CD1c-positive myeloid dendritic cell (primary cell): ENCODE results near the gene SNRNP200.
A peak's percentile ranks its signal among the peaks of the same experiment; 100 is the strongest.

Experiments used
- DNase-seq: peaks from one replicate; pipeline ENCODE4 v3.0.0-alpha.2; 2016; ENCODE audit errors: extremely low spot score

Gene SNRNP200

DNA sequence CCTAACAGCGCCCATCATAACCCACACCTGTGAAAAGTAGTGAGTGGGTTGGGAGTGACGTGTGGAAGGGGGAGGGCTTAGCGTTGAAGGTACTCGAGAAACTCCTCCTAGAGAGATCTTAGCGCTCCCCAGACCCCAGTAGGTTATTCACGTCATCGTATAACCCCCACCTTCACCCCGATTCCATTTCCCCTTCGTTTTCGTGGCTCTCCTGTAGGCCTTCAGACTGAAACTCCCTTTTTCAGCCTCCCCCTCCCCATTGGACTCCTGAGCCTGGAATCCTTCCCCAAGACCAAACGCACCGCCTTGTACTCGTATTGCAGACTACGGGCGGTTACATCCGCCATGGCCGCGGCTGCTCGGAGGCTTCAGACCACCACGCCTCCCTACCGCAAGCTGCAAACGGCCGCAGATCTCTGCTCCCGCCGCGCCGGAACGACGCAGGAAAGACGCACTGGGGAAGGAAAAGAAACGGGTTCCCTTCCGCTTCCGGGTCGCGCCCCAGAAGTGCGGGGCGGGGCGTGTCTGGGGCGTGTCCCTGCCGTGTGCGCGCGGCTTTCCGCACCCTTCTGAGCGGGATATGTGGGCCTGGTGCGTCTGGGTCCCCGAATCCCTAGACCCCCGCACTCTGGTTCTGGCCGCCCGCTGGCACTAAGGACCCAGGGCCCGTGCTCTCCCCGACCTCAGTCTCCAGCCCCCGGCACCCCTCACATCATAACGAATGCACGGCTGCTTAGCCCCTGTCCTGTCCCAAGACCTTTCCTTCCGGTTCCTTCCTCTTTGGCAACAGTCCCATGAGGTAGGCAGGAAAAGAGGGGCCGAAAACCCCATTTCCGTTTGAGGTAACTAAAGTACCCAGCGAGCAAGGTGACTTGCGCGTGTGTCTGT is at the start of gene SNRNP200:
Gene SNRNP200 (minus strand): TSS at position 456 of the 888 bp plus-strand sequence. CDS start 109 bp downstream, at position 347.
- DNase-seq: peak; percentile 90

DNA sequence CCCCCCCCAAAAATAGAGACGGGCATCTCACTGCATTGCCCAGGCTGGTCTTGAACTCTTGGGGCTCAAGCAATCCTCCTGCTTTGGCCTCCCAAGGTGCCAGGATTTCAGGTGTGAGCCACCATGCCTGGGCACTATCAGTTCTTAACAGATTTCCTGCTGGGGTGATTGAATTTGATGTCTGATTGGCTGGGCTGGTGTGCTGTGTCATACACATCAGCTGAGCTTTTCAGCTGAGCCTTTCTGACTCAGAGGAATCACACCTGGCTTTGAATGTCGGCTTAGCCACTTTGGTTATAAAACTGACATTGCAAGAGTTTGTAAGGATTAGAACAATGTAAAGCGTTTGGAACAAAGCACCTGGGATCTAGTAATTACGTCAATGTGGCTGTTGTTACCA is 49.1 kb upstream of the SNRNP200 start:
- no peak for DNase-seq

GRCh38 chr2:96353606-96354101 is 48.3 kb upstream of the SNRNP200 start:
- DNase-seq: peak; percentile 75

GRCh38 chr2:96353032-96353561 is 47.8 kb upstream of the SNRNP200 start:
- DNase-seq: peak; percentile 41

DNA sequence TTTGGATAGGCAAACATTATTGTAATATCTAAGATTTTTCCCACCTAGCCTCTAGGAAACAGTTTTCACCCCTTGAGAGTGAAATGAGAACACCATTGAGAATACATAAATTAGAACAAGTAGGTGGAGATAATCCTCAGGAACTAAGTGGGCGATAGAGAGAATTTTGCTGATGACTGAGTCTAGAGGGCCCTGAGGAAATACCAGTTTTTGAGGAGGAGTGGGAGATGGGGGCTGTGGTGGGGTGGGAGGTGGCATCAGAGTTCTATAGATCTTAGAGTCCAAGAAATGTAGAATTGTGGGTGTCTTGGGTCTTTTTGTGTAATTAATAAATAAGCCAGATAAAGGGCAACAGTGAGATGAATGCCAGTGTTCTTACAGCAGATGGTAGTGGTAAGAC is 42.0 kb upstream of the SNRNP200 start:
- DNase-seq: no peak

DNA sequence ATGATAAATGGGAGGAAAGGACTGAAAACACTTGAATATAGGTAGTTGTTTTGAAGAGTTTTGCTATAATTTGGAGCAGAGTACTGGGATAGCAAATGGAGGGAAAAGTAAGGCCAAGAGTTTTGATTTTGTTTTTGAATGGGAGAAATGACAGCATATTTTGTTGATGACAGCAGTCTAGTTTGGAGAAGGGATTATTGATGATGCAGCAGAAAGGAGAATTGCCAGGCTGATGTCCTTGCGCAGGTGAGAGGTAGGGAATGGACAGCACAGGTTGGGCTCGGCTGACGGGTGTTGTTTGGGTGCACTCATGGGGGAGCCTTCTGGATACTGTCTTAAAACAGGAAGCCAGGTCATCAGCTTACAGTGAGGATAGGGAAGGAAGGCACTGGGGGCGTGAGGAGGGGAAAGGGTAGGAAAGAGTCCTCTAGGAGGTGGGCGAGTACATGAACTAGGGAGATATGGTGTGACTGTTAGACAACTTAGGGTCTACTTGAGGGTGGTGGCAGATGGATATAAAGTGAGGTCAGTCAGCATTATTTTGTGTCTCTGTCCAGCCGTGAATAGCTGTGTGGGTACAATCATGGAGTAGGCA is 40.6 kb upstream of the SNRNP200 start:
- peak; percentile 82 for DNase-seq

GRCh38 chr2:96345438-96345837 is 40.1 kb upstream of the SNRNP200 start:
- DNase-seq: peak; percentile 54

- peak; percentile 92 for DNase-seq
Observed at GRCh38 chr2:96344011-96344410, 38.7 kb upstream of the SNRNP200 start.

DNA sequence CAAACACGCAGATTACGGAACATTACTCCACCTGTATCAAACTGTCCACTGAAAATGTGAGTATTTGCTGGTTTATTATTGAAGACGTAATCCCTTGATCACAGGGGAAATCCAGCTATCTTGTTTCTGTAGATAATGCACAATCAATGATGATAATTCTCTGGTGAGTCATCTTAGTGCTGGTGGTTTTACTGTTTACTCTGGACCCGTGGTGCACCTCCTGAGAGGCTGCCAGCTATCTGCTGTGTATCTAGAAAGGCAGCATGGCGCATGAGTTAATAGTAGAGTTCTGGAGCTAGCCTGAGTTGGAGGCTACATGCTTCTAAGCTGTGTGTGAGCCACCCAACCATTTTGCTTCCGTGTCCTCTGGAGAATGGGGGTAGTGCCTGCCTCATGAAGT is 36.7 kb upstream of the SNRNP200 start:
- DNase-seq: no peak

DNA sequence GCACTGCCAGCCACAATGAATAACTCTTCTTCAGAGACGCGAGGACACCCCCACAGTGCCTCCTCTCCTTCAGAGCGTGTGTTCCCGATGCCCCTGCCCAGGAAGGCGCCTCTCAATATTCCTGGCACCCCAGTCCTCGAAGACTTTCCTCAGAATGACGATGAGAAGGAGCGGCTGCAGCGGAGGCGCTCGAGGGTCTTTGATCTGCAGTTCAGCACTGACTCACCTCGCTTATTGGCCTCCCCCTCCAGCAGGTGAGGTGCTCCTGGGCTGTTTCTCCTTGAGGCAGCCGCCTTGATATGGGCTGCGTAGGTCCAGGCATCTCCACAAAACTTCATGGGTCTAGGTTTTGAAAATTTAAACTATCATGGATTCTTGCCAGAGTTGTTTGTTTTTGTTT is 36.3 kb upstream of the SNRNP200 start:
- no peak for DNase-seq

GRCh38 chr2:96340493-96341414 is 35.4 kb upstream of the SNRNP200 start:
- no peak for DNase-seq

GRCh38 chr2:96336873-96337272 is 31.5 kb upstream of the SNRNP200 start:
- DNase-seq: peak; percentile 93

GRCh38 chr2:96336104-96336775 is 30.9 kb upstream of the SNRNP200 start:
- DNase-seq: no peak

DNA sequence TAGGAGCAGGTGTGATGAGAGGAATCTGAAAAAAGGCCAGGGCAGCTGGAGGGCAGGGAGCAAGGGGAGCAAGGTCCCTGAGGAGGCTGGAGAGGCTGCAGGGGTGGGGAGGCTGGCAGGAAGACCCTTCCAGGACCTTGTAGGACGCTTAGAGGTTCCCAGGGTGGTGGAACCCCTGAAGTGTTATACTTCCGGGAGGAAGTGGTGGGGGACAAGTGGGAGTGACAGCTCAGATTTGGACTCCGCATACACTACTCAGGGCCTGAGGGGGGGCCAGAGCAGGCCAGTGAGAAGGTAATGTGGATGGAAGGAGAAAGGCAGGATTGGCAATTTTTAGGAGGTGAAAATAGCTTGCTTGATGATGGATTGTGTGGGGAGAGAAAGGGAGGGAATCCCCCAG is 28.4 kb upstream of the SNRNP200 start:
- no peak for DNase-seq

- DNase-seq: no peak
Observed at GRCh38 chr2:96330407-96330806, 25.1 kb upstream of the SNRNP200 start.

DNA sequence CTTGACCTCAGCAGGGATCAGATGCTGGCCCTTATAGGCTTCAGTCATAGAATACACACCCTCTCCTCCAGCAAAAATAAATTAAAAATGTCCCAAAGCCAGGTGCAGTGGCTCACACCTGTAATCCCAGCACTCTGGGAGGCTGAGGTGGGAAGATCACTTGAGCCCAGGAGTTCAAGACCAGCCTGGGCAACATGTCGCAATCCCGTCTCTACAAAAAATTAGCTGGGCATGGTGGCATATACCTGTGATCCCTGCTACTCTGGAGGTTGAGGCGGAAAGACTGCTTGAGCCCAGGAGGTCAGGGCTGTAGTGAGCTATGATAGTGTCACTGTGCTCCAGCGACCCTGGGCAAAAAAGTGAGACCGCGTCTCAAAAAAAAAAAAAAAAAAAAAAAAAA is 24.5 kb upstream of the SNRNP200 start:
- no peak for DNase-seq

- no peak for DNase-seq
Observed at GRCh38 chr2:96329456-96329855, 24.1 kb upstream of the SNRNP200 start.

DNA sequence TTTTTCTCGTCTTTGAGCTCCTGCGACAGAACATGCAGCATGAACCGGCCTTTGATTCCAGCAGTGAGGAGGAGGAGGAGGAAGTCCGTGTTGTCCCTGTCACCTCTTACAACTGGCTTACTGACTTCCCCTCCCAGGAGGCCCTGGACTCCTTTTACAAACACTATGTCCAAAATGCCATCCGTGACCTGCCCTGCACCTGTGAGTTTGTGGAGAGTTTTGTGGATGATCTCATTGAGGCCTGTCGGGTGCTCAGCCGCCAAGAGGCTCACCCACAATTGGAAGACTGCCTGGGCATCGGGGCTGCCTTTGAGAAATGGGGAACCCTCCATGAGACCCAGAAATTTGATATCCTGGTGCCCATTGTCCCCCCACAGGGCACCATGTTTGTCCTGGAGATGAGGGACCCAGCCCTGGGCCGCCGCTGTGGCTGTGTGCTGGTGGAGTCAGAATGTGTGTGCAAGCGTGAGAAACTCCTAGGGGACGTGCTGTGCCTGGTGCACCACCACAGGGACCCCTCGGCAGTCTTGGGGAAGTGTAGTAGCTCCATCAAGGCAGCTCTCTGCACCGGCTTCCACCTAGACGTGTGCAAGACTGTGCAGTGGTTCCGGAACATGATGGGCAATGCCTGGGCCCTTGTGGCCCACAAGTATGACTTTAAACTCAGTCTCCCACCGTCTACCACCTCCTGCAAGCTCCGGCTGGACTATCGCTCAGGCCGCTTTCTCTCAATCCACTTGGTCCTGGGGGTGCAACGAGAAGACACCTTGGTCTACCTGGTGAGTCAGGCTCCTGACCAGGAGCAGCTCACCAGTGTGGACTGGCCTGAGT is 21.9 kb upstream of the SNRNP200 start:
- DNase-seq: peak; percentile 38

- DNase-seq: no peak
Observed at GRCh38 chr2:96326564-96326963, 21.2 kb upstream of the SNRNP200 start.

DNA sequence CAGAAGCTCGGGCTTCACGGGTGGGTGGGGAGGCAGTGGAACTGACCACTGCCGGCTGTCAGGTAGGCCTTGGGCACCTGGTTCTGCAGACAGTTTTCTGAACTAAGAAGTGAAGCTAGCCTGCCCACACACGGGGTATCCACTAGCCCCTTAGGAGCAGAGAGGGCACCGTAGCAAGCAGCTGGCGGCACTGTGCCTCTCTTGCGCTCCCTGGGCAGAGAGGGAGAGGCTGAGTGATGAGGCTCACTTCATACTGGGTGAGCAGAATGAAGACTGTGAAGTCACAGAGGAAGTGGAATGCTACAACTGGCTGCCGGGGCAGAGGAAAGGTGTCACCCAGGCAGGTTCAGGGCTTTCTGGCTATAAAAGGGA is 20.5 kb upstream of the SNRNP200 start:
- peak; percentile 45 for DNase-seq
